Embryonic facial prominence (tissue), 1 donor: ENCODE data around the gene PRPF8.

ENCODE experiments used
- DNase-seq: peaks from one replicate; pipeline ENCODE4 v3.0.0-alpha.2; 2016; ENCODE audit errors: extremely low spot score

PRPF8 gene

DNA sequence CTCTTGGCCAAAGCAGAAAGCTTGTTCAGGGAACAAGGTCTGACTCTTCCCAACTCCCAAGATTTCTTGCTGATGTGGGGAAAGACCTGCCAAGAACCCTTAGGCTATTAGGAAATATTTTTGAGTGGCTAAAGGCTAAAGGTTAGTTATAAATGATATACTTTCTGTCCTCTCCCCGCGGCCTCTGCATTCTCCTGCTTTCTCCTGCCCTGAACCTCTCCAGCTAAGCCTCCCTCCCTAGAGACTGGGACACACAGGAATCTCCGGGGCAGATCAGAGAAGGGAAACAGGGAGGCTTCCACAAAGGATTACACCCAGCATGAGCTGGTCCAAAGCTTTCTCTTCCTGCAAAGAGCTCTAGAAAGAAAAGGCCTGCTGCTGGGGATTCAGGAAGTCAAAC, 58.3 kb downstream of the PRPF8 start:
- DNase-seq = no peak

DNA sequence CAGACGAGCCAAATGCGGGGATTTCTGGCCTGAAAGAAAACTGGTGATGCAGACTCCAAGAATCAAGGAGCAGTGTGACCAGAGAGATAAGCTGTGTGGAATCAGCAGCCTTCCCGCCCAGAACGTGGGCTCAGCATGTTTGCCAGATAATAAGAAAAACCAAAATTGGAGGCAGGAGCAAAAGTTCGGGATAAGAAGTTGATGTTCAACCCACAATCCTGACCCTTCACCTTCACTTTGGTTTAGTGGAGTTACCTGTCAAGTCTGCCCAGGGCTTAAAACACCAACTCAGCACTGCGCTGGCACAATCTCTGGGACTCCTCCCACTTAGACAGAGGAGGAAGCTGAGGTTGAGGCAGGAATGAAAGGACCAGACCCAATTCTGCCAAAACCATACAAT, 59.1 kb downstream of the PRPF8 start:
- DNase-seq = no peak

DNA sequence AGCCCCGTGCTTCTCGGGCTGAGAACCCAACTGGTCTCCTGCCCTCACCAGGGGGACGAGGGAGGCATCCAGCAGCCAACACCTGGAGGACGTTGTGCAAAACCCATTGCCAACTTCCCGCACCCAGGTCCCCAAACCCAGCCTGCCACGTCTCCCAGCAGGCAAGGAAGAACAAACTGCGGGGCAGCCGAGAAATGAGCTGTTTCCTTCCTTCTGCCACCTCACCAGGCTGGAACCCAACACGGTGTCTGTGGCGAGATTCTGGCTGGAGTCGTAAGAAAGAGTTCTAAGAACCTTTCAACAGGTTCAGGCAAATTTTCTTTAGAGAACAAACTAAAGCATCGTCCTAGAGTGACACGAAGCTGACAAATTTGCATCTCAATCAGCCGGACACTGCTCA, 59.6 kb downstream of the PRPF8 start:
- DNase-seq = no peak

DNA sequence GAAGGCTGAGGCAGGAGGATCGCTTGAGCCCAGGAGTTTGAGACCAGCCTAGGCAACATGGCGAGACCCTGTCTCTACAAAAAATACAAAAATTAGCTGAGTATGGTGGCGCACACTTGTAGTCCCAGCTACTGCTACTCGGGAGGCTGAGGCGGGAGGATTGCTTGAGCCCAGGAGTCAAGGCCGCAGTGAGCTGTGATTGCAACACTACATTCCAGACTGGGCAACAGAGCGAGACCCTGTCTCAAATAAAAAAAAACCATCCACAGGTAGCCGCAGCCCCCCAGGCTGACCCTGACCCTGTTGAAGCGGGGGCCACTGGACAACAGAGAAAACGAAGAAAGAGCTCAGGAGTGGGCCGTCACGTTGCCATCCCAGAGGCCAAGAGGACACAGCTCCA, 60.0 kb downstream of the PRPF8 start:
- no peak for DNase-seq

DNA sequence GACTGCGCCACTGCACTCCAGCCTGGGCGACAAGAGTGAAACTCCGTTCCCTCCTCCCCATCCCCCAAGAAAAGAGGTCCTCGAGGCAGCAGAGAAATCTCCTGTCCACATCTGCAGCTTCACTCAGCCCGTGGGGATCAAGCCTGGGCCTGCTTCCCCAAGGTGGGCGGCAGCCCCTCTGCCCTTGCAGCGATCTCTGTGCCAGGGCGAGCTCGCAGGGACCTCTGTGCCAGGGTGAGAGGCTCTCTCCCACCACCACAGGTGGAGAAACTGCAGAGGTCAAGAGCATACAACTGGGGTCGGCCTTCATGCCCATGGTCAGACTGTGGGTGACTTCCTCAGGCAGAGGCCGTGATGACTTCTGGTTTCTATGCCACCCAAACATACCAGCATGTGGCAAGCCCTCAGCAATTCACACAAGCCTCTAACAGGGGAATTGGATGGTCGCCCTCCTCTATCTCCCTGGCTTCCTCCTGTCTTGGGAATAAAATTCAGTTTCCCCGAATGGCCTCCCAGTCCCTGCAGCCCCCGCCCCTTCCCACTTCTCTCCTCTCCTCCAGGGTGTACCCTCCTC, 61.5 kb downstream of the PRPF8 start:
- DNase-seq = no peak

DNA sequence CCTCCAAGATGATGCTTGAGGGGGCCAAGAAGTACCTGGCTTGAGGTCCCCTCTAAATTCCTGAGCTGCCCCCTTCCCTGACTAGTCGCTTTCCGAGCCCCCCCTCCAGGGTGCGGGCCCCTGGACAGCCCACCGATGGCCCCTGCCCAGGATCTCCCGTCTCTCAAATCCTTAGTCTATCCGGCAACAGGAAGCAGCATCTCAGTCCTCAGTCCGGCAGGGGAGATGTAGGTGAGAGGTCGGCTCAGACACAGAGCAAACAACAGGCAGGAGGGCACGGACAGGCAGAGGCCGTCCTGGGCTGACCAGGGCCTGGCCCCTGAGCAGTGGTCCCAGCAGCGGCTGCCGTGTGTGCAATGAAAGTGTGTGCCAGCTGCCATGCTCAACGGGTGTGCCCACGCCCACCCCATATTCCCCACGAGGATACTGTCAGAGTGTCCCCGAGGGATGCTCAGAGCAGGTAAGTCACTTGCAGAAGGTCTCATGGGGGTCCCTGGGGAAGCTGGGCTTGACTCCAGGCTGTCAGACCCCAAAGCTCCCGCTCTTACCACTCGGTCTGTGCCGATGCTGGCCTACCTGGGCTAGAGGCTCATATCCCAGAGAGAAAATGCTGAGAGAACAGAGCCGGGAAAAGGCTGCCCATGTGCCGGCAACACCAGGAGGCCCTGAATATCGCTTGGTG, 63.3 kb downstream of the PRPF8 start:
- DNase-seq = no peak

DNA sequence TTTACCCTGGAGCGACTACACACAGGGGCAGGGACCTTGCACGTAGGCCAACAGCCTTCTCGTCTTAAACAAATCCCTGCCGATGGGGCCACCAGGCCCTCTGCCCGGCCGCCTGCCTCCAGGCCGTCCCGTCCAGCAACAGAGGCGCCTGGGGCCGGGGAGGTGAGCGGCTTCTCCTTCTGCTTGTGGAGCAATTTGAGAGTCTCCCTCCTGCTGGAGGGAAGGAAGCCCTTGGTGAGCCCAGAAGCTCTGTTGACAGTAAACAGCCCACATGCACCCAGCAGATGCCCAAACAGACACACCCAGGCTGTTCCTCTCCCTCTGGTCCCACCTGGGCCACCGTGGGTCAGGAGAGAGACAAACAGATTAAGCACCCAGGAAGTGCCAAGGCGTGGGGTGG, 64.2 kb downstream of the PRPF8 start:
- no peak for DNase-seq

DNA sequence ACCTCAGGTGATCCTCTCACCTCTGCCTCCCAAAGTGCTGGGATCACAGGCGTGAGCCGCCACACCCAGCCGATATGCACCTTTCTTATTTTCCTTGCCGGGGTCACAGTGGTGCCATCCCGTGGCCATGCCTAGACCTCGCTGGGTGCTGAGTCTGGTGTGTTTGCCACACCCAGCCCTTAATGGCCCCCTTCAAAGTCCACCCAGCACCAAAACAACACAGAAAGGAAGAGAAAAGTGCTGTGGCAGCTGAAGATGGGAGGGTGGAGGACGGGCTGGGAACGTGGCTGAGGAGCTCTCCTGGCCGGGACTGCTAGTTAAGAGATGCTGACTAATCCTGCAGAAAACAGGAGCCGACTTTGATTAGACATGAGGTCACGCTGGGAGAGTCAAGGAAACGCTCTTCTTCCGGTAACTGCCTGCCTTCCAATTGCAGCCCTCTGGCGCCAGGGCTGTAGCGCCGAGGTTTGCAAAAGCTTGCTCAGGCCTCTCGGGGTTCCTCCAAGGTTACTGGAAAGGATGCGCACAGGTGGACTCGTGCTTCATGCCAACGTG, 67.0 kb downstream of the PRPF8 start:
- DNase-seq = no peak

DNA sequence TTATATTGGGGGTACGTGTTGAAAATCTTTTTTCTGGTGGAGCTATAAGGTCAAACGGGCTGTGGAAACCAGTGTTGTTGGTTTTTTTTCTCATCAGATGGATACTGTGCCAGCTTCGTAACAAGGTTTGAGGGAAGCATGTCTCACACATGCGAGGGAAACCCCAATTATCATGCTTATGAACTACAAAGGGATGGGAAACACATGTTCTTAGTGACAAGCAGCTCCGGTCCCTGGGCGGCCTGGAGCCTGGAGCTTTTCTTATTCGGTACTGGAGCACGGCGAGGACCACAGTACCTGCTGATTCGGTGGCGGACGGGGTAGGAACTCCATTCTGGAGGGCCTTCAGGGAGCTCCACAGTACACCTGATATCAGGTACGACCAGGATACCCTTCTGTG, 68.6 kb downstream of the PRPF8 start:
- DNase-seq = no peak

DNA sequence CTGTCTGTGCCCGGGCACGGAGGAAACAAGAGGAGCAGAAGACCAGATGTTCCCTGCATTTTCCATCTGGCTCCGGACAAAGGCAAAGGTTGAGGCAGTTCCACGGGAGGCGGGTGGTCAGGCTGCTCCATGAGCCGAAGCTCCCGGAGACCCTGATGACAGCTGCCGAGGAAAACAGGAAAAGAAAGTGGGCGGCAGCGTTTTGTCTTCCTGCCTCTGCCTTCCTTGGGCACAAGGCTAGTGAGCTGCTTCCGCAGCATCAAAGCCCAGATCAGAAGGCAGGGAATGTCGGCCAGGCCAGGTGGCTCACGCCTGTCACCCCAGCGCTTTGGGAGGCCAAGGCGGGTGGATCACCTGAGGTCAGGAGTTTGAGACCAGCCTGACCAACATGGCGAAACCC, 72.3 kb downstream of the PRPF8 start:
- DNase-seq = no peak

DNA sequence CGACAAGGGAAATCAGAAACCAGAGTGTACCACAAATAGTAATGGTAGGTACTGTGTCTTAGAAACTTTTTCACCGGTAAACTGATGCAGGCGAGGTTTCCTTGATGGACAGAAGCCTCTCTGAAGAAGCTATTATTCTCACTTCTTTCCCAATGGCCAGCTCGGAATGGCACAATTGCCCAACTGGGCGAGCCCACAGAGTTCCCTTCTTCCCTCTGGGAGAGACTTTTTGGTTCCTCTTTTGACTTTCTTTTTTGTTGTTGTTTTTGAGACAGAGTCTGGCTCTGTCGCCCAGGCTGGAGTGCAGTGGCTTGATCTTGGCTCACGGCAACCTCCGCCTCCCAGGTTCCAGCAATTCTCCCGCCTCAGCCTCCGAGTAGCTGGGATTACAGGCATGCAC, 73.0 kb downstream of the PRPF8 start:
- DNase-seq = no peak

DNA sequence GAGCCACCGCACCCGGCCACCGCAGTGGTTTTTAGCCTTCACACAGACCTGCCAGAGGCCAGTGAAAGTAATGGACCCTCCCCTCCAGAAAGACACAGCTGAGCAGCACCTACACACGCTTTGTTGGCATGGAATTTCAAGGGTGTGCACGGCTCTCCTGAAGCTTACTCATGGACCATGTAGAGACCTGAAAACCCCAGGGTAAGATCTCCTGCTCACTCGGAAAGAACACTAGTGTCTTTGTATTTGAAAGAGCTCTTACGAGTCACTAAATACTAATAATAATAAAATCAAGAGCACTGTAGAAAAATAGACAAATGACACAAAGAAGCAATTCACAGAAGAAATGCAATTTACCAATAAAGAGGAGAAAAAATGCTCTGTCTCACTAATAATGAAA, 76.0 kb downstream of the PRPF8 start:
- no peak for DNase-seq

DNA sequence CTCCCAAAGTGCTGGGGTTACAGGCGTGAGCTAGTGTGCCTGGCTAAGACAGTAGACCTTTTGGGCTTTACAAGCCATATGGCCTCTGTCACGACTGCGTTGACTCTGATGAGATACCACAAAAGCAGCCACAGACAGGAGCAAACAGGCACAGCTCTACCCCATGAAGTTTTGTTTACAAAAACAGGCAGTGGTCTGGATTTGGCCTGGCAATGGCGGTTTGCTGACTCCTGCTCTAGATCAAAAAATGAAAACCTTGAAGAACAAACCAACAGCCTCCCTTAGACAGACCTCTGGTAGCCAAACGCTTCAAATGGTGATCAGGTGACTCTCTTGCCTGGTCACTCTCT, 76.7 kb downstream of the PRPF8 start:
- DNase-seq = no peak

DNA sequence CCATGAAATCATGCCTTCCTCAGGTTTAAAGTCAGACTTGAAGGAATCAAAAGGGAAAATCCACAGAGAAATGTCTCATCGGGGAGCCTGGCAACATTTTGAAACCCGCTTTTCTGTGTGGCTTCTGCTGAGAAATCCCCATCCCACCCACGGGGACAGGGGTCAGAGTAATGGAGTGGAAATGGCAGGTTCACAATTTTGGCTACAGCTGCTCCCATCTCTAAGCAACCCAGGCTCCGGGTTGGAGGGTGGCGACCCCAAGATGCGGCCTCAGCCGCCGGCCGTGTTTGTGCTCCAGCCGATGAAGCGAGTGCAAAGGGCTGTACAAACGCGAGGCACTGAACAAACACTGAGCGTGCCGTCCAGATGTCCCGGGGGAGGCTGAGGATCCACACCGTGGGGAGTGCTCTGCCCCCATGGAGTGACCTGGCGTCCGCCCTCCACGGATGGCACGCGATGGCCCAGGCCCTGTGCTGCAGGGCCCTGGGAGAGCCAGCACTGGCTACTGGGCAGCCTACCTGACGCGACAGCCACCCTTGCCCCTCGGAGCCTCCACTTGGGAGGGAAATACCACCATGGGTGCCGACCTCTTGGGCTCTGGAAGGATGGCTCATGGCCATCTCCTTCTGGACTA, 78.2 kb downstream of the PRPF8 start:
- no peak for DNase-seq

DNA sequence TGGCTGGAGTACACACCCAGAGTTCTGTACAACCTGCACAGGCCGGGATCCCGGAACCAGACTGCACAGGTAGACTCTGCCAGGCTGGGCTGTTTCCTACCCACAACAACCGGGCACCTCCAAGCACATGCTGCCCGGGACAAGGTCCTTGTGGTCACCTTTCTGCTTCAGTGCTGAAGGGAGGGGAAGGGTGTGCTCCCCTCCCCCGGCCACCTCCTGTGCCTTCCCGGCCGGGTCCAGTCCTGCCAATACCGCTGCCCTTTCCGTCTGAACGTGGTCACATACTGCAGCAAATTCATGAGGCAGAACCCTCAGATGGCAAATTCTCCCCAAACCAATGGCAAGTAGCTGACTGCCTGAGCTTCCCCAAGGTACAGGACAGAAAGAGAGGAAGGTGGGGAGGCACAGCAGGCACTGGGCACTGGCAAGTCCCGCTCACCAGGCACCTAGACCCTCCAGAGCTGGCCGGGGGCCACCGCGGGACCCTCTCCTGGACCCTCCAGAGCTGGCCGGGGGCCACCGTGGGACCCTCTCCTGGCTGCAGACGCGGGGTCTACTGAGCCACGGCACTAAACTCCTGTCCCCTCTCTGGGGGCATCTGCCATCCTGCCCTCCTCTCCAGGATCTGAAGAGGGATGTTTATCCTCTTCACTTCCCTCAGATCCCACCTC, 78.9 kb downstream of the PRPF8 start:
- no peak for DNase-seq

DNA sequence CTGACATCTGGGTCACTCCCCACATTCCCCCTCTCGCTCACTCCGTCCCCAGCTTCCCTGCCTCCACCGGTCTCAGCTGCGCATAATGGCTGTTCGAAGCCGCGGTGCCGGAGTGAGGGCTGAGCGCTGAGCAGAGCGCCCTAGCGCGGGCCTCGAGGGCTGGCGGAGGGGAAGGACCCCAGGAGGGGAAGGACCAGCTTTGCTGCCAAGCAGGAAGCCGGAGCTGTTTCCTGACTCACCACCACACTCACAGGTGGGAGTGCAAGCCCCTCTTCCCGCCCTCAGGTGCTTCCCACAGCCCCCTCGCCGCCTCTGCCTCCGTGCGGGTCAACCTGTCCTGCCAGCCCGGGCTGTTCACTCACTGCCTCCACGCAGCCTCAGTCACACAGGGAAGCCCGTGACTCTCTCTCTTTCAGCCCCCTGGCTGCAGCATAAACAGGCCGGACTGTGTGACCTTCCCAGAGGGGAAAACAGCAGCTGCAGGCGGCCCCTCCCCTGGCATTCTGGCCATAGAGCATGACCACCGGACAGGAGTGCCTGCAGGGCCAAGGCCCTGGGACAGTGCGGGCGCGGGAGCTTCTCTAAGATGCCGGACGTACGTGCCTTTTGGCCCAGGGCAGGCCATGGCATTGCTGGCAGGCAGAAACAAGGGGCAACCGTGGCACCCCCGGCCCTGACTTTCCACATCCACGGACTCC, 79.7 kb downstream of the PRPF8 start:
- DNase-seq = no peak

DNA sequence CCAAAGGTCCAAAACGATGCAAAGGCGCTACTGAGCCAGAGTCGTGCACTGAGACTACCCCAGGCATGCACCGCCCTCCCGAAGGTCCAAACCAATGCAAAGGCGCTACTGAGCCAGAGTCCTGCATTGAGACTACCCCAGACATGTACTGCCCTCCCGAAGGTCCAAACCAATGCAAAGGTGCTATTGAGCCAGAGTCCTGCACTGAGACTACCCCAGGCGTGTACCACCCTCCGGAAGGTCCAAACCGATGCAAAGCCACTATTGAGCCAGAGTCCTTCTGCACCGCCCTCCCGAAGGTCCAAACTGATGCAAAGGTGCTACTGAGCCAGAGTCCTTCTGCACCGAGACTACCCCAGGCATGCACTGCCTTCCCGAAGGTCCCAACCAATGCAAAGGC, 83.1 kb downstream of the PRPF8 start:
- no peak for DNase-seq
